ENCODE data around the gene TUSC2. TPM values are rescaled to one million over a fixed set of nuclear protein-coding genes. Genes with fewer than 3 reads are reported as not detected.

Gene TUSC2
- total and polyA plus RNA-seq, 2 of the 13 experiments (the other 11 are each of a cell fraction or from before 2014, with no cell fraction given): 36.7 to 39.1 TPM

GRCh38 chr3:50350527-50351322, 22.7 kb upstream of the TUSC2 start, which contains the start of the genes CYB561D2 and NPRL2 (continued):
- TF ChIP-seq ZNF12 (CRISPR knock-in tag; IDR thresholded peaks at IDR 0.05) (0 out of 2 replicates have a peak, but pooled peaks have one; percentile 64), FUBP1 (CRISPR knock-in tag; IDR thresholded peaks at IDR 0.05; ENCODE audit: borderline replicate concordance) (no peak), NFYB (CRISPR knock-in tag; IDR thresholded peaks at IDR 0.05) (peak; percentile 30), HBP1 (CRISPR knock-in tag; IDR thresholded peaks at IDR 0.05; ENCODE audit: low read depth) (no peak; the same call in none of the 2 replicates), FIP1L1 (IDR thresholded peaks at IDR 0.05; ENCODE audit: borderline replicate concordance, insufficient read depth, low read depth, low read length) (no peak), TCF12 (IDR thresholded peaks at IDR 0.05) (no peak), TCF12 (CRISPR knock-in tag; IDR thresholded peaks at IDR 0.05) (no peak), PCBP2 (optimal IDR thresholded peaks at IDR 0.05; ENCODE audit: low read depth, low read length, poor library complexity, severe bottlenecking) (no peak), CEBPZ (IDR thresholded peaks at IDR 0.05; ENCODE audit: low read length) (no peak), KDM5B (CRISPR knock-in tag; IDR thresholded peaks at IDR 0.05; ENCODE audit: borderline replicate concordance) (peak; percentile 100), JUN (CRISPR knock-in tag; IDR thresholded peaks at IDR 0.05) (peak; percentile 13; the same call in 1 of the 2 replicates)
- TF ChIP-seq, protein P1, sequence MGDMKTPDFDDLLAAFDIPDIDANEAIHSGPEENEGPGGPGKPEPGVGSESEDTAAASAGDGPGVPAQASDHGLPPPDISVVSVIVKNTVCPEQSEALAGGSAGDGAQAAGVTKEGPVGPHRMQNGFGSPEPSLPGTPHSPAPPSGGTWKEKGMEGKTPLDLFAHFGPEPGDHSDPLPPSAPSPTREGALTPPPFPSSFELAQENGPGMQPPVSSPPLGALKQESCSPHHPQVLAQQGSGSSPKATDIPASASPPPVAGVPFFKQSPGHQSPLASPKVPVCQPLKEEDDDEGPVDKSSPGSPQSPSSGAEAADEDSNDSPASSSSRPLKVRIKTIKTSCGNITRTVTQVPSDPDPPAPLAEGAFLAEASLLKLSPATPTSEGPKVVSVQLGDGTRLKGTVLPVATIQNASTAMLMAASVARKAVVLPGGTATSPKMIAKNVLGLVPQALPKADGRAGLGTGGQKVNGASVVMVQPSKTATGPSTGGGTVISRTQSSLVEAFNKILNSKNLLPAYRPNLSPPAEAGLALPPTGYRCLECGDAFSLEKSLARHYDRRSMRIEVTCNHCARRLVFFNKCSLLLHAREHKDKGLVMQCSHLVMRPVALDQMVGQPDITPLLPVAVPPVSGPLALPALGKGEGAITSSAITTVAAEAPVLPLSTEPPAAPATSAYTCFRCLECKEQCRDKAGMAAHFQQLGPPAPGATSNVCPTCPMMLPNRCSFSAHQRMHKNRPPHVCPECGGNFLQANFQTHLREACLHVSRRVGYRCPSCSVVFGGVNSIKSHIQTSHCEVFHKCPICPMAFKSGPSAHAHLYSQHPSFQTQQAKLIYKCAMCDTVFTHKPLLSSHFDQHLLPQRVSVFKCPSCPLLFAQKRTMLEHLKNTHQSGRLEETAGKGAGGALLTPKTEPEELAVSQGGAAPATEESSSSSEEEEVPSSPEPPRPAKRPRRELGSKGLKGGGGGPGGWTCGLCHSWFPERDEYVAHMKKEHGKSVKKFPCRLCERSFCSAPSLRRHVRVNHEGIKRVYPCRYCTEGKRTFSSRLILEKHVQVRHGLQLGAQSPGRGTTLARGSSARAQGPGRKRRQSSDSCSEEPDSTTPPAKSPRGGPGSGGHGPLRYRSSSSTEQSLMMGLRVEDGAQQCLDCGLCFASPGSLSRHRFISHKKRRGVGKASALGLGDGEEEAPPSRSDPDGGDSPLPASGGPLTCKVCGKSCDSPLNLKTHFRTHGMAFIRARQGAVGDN (CRISPR knock-in tag; IDR thresholded peaks at IDR 0.05): peak; percentile 100

Measured in HepG2 (cell line).